T-helper 22 cell (primary cell): ENCODE measurements around the gene NAV3.

Experiments
- DNase-seq: peaks from one replicate; pipeline ENCODE4 v3.0.0-alpha.2; 2020; ENCODE audit warnings: low read depth

The NAV3 gene

GRCh38 chr12:77830583-77831351 is at the start of gene NAV3:
Gene NAV3 (plus strand): TSS chr12:77830894. CDS start chr12:77831462, 568 bp downstream.
- DNase-seq, result no peak

DNA sequence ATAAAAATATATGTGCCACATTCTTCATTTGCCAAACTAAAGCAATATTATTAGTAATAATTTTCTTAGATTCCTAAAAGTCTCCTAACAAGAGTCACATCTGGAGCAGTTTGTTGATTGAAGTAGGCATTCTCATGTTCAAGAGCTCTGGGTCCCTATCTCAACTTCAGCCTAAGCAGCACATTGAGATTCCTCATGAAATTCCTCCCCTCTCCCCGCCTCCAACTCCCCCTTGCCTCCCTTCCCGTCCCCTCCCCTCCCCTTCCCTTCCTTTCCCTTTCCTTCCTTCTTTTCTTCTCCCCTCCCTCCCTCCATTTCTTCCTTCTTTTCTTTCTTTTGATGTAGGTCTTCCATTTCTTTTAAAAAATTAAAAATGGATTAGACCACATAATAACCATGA is 48.7 kb upstream of the NAV3 start:
- DNase-seq, result no peak

GRCh38 chr12:77782766-77783165 is 47.9 kb upstream of the NAV3 start:
- DNase-seq, result no peak

DNA sequence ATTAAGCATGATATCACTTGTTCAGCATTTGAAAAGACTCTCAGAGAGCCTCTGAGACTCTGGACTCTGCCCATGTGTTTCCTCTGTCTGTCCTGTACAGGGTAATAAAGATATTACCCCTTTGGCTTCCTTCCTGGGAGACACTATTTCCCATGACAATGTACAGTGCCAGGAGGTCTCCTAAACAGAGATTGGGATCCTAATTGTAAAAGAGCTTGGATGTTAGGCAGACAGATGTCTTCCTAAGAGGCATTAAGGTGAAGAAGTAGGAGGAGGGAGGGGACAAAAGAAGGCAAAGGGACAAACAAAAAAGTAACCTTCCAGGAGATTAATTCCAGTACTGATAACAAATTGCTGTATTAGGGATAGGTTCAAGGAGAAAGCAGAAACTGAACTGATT is 45.5 kb upstream of the NAV3 start:
- no peak for DNase-seq

- no peak for DNase-seq
Observed at GRCh38 chr12:77786675-77787074, 44.0 kb upstream of the NAV3 start.

GRCh38 chr12:77788231-77789168 is 42.2 kb upstream of the NAV3 start:
- DNase-seq, result no peak

- no peak for DNase-seq
Observed at GRCh38 chr12:77795699-77796098, 35.0 kb upstream of the NAV3 start.

DNA sequence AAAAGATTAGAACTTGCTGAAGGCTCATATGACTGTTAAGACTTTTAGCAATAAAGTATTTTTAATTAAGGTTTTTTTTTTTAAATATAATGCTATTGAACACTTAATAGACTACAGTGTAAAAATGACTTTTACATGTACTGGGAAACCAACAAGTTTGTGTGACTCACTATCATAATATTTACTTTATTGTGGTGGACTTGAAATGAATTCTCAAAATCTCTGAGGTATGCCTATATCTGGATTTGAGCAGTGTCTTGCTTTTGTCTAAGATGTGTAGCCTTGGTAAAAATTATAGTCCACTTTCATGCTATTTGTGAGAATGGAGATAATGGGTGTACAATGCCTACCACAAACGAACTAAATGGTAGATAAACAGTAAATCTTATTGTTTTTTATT is 33.9 kb upstream of the NAV3 start:
- no peak for DNase-seq

GRCh38 chr12:77800501-77800900 is 30.2 kb upstream of the NAV3 start:
- DNase-seq, result no peak

DNA sequence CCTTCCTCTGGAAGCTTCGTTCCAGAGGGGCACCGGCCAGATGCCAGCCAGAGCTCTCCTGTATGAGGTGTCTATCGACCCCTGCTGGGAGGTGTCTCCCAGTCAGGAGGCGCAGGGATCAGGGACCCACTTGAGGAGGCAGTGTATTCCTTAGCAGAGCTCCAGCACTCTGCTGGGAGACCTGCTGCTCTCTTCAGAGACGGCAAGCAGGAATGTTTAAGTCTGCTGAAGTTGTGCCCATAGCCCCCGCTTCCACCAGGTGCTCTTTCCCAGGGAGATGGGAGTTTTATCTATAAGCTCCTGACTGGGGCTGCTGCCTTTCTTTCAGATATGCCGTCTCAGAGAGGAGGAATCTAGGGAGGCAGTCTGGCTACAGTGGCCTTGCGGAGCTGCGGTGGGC is 22.2 kb upstream of the NAV3 start:
- no peak for DNase-seq

DNA sequence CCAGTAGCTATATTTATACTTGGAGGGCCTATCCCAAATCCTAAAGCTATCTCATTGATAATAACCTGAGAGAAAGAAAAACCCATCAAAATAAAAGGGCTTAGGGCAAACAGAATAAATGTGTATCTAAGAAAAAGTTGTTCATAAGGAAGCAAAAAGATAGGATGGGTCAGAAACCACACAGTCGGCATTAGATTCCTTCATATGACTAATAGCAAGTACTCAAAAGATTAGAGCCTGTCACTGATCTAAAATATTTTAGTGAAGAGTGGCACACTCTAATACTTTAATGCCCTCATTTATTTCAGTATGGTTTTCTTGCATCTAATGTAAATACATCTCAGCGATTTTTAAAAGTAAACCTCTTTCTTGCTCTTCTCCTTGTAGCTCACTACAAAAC is 17.1 kb upstream of the NAV3 start:
- no peak for DNase-seq

DNA sequence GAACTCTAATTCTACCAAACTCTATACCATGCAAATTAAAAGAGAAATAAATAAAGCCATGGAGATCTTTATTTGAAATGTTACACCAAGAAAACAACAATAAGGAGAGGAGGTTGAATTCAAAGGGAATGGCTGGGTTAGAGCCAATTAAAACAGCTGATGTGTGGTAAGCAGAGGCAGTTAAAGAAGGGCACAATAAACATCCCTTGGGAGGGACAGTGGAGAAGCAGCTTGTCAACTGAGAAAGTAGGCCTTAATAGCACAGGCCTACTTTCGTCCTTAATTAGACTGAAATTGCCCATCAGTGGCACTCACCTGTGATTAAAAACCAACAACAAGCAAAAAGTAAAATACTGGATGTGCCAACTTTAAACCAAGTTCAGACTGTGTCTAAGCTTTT is 16.3 kb upstream of the NAV3 start:
- DNase-seq, result no peak

GRCh38 chr12:77816196-77816595 is 14.5 kb upstream of the NAV3 start:
- no peak for DNase-seq

GRCh38 chr12:77817276-77817675 is 13.4 kb upstream of the NAV3 start:
- DNase-seq, result no peak

DNA sequence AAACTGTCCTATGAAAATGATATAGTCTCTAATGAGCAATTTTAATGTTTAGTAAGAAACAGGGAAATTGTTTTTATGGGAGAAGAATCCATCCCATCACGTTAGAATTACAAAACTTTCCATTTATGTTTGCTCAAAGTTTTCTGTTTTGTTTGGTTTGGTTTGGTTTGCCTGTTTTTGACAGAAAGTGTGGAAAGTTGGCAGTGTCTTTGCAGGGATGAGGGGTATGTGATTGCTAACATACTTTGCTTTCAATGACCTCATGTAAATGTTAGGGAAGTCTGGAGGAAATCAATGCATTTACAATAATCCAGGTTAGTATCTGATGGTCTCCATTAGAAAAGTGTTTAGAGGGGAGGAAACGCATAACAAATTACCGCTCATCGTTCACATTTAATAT is 12.3 kb upstream of the NAV3 start:
- DNase-seq, result no peak

DNA sequence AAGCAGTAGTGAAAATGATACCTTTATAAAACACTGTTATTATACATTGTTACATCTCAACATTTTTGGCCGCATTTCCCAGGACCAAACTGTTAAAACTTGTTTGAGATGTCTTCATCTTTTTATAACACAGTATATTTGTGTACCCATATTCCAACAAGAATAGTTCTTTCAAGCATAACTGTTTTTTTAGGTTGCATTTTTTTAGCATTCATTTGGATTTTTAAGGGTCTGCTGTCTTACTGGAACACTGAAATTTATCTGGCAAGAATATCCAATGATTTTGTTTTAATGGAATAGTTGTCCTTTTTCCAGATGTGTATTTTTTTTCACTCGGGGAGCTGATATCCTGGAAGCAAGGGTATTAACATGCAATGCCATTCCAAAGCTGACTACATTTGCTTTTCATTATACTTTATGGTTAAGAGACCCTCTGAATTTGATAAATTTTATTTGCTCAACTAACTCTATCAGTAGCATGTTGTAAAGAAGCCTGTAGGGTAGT is 8.9 kb upstream of the NAV3 start:
- no peak for DNase-seq

DNA sequence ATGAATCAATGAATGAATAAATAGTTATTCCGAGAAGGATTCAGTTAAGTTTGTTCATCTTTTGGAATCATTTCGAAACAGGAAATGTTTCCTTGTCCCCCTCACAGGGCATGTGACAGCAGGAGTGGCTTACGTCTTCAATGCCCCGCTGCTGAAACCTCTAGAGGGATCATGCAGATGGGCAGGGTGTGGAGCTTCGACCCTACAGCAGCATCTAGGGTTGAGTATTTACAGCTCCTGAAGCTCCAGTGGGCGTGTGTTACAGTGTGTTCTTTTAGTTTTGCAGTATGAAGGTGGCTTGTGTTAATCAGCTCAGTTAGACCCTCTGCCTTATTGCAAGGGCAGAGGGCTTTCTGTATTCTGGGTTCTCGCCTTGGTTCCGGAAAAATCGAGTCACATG is 2.6 kb downstream of the NAV3 start:
- DNase-seq, result no peak

DNA sequence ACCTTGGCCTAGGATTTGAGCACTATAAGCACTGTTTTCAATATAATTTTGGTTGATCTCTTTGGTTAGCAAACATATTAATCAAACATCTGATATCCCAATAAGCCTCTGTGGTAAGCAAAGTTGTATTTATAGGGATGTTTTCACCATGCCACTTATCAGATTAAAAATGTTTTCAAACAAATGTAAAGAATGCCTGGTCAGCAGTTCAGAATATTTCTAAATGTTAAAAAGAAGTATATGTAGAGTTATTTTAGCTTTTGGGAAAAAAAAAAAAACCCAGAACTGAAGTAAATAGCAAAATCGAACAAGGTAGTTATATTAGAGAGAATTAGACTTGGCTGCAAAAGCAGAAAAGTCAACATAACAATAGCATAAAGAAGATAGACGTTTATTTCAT is 3.9 kb downstream of the NAV3 start:
- DNase-seq, result no peak

DNA sequence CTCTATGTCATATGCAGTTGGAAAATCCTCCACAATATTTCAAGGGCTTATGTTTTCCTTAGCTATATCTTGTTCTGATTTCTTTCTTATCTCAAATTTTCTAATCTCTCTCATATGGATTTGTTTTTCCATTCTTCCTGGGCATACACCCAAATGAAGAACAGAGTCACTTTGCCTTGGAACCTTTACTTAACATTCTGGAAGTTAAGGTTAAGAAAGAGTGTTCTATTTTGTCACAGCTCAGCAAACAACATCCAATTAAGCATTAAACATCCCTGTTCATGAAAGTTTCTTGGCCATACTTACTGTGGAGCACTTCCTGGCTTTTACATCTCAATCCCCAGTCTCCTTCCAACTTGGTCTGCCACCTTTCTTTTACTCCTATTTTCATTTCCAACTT is 5.3 kb downstream of the NAV3 start:
- no peak for DNase-seq

DNA sequence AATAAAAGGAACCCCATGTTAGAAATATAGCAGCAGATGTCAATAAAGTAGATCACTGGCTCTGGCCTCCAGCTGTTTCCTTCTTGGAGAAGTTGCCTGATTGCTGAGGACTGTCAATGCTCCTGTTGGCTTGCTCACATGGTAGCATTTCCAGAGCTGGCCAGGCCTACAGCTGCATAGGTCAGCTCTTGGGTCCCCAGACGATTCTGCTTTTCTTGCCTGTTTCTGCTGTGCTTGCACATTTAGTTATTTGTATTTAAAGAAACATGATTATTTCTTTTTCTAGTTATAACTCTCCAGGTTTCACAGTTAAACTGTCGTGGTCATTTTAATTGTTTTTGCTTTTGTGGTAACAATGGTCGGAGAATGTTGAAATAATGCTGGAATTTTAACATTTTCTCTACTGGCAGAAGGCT is 7.2 kb downstream of the NAV3 start:
- DNase-seq, result no peak

GRCh38 chr12:77841521-77841920 is 10.8 kb downstream of the NAV3 start:
- DNase-seq, result no peak

- no peak for DNase-seq
Observed at GRCh38 chr12:77842430-77842829, 11.7 kb downstream of the NAV3 start.

GRCh38 chr12:77845831-77846230 is 15.1 kb downstream of the NAV3 start:
- DNase-seq, result no peak
